Ammon's horn (tissue), 1 donor: ENCODE results near the gene DCAF10.
"Not testable (repeated sequence)": the region's sequence is repeated elsewhere in the genome, so short reads cannot be mapped to it uniquely, and the experiment has no call there.

Experiments used
- DNase-seq: peaks from one replicate; pipeline ENCODE4 v3.0.0-alpha.2; 2016; ENCODE audit warnings: low spot score

DCAF10 gene

GRCh38 chr9:37908698-37909186 is 108.1 kb downstream of the DCAF10 start:
- DNase-seq = no peak

GRCh38 chr9:37909326-37909725 is 108.7 kb downstream of the DCAF10 start:
- no peak for DNase-seq

DNA sequence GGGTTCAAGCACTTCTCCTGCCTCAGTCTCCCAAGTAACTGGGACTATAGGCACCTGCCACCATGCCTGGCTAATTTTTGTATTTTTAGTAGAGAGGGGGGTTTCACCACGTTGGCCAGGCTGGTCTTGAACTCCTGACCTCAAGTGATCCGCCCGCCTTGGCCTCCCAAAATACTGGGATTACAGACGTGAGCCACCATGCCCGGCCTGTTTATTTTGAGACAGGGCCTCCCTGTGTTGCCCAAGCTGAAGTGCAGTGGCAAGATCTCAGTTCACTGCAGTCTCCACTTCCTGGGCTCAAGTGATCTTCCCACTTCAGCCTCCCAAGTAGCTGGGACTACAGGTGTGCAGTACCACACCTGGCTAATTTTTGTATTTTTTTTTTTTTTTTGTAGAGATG is 109.2 kb downstream of the DCAF10 start:
- not testable (repeated sequence) for DNase-seq

- no peak for DNase-seq
Observed at GRCh38 chr9:37910271-37910670, 109.7 kb downstream of the DCAF10 start.

DNA sequence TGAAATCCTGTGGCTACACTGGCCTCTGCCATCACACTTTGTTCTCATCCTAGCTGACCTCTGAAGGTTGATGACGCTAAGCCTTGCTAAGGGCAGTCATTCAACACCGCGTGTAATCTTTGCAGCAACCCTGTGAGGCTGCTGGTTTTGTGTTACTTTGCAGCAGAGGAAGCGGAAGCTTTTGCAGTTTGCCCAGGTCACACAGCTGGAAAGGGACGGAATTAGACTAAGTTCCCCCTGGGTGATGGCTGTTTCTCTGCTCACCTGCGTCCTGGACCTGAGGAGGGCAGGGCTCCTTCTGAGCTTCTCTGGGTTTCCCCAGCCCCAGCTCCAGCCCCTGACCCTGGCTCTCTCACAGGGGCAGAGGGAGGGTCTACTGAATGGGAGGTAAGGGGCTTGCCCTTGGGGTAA is 110.7 kb downstream of the DCAF10 start:
- no peak for DNase-seq

DNA sequence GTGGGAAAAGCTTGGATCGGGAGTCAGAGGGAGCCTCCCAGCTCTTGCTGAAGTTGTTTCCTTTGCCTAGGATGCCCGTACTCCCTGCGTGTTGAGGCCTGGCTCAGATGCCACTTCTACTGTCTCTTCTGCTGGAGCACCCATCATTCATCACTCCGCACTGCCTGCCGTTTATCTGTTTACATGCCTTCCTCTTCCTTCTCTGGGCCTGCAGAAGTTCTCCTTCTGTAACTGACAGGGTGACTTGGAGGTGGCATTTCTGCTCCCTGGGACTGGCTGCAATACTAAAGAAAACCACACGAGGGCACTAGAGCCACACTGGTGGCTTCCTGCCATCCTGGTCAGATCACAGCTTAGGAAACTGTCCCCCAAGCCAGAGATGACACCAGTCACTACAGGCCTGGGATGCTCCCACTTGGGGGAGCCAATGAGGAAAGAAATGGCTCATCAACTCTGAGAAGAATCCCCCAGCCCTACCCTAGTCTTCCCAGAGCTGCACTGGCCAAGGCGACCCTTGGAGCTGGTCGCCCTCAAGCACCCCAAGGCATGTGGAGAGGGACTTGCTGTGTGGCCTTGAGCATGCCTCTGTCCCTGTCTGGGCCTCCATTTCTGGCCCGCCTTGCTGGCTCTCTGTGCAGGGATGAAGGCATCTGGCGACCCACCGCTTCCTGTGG is 113.0 kb downstream of the DCAF10 start:
- peak; percentile 93 for DNase-seq

DNA sequence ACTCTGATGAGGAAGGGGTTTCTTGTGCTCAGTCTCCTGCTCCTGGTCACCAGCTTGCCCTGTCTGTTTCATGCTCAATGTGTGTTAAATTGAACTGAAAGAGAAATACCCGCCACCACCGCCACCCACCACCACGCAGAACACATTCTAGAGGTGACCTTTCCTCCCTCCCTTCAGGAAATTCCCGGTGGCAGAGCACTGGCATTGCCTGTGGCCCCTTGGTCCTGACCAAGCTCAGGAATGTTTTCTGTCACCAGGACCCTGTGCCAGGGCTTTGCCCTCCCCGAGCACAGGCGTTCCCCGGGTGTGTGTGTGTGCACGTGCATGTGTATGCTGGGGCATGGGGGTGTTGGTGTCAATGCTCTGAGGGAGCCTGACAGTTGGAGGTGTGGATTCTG is 113.6 kb downstream of the DCAF10 start:
- DNase-seq = no peak

DNA sequence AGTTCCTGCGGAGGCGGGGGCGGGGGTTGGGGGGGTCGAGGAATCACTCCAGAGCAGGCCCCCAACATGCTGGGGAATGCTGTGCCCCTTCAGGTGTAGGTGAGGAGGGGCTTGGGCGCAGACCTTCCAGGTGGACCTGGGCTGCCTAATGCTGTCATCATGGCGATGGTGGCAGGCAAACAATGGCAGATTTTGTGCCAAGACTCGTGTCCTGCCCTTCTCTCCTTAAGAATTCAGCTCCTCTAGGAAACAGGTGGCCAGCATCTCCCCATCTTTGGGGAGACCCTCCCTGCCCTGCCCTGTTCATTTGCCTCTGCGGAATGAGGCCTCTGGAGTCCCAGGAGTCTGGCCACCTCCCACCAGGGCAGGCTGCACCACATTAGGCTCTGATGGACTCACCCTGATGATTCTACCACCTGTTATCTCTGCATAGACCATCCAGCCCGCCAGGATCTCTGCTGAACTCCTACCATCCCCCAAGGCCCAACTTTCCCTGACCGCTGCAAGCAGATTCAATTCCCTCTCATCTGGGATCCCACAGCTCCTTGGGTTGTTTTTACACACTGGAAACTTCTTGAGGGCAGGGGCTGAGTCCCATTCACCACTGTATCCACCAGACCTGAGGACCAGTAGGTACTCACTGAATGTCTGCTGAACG is 114.2 kb downstream of the DCAF10 start:
- no peak for DNase-seq

- no peak for DNase-seq
Observed at GRCh38 chr9:37915911-37916470, 115.4 kb downstream of the DCAF10 start.

DNA sequence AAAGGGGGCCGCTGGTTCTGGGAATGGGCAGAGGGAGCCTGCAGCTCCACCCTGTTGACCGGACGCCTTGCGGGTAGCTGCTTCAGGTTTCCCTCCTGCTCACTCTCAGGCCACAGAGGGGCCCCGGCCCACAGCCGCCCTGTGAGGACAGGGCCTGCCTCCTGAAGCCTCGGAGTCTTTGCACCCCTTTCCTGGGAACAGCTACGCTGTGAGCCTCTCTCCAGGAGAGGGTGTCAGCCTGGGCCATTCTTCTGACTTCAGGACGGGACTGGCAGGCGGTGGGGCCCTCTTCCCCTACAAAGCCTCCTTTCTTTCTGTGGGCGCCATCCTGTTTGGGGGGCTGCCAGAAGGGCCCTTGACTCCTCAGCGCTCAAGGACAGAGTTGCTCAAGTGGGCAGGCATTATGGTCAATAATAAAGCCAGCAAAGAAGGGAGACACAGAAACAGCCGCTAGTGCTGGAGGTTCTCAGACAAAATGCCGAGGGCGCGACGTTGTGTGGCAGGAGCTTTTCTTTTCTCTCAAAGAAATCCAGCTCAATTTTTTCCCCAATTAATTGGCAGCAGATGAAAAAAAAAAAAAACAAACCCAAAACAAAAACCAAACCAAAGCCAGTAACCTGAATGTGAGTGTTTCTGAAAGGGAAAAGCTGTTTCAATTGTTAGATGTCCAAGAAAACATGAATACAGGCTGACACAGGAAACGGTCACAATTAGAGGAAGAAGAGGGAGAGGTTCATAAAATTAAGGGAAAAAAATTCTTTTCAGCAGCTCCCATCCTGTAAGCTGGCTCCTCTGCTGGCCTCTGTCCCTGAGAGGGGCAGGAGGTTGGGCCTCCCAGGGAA is 116.1 kb downstream of the DCAF10 start:
- DNase-seq = peak; percentile 73
